ENCODE measurements around the gene RPAP3.

GRCh38 chr12:47739297-47739696 lies 33.5 kb upstream of the RPAP3 start:
- TF ChIP-seq CTCF (conservative IDR thresholded peaks at IDR 0.05; ENCODE audit: low read depth in 2 of 2), result no peak
- TF ChIP-seq EZH2phosphoT487 (IDR thresholded peaks at IDR 0.05; ENCODE audit: unreplicated experiment), result no peak
- TF ChIP-seq POLR2AphosphoS5 (IDR thresholded peaks at IDR 0.05; ENCODE audit: low read depth), result no peak
- no peak for TF ChIP-seq EZH2 (IDR thresholded peaks at IDR 0.05; ENCODE audit: low read depth, unreplicated experiment)
- no peak for TF ChIP-seq REST (IDR thresholded peaks at IDR 0.05; ENCODE audit: unreplicated experiment)
- TF ChIP-seq ETS1 (IDR thresholded peaks at IDR 0.05), result no peak
- TF ChIP-seq CREB1 (CRISPR knock-in tag; IDR thresholded peaks at IDR 0.05; ENCODE audit: low read depth), result no peak
- TF ChIP-seq JUNB (IDR thresholded peaks at IDR 0.05; ENCODE audit: unreplicated experiment), result no peak
- TF ChIP-seq NANOG (IDR thresholded peaks at IDR 0.05; ENCODE audit: borderline replicate concordance), result no peak

All from GM23338 (cell line).